B cell (primary cell): ENCODE data around the gene PHRF1.

Experiments used
- CTCF ChIP-seq: fragments of 200-600 bp; IDR thresholded peaks from one replicate; pipeline ENCODE4 v1.8.0; 2022; ENCODE audit warnings: antibody characterized with exemption, mild to moderate bottlenecking
- EZH2 ChIP-seq: IDR thresholded peaks from 2 replicates; pipeline ENCODE4 v1.6.1; 2012; ENCODE audit warnings: borderline replicate concordance, low read depth, mild to moderate bottlenecking, moderate library complexity, low read length; ENCODE audit not compliant: insufficient read depth, poor library complexity, severe bottlenecking

GRCh38 chr11:561148-562003 is 14.9 kb upstream of the PHRF1 start:
- TF ChIP-seq CTCF (no peak), EZH2 (no peak)
